Limb (tissue), 2 donors: ENCODE measurements around the gene TMEM163.
"Not testable (repeated sequence)": the region's sequence is repeated elsewhere in the genome, so short reads cannot be mapped to it uniquely, and the experiment has no call there.

Experiments used
- DNase-seq, 2 donors: peaks; one replicate each; pipeline ENCODE4 v3.0.0-alpha.2; 2016; ENCODE audit errors: extremely low spot score in 2 of 2

Gene TMEM163

DNA sequence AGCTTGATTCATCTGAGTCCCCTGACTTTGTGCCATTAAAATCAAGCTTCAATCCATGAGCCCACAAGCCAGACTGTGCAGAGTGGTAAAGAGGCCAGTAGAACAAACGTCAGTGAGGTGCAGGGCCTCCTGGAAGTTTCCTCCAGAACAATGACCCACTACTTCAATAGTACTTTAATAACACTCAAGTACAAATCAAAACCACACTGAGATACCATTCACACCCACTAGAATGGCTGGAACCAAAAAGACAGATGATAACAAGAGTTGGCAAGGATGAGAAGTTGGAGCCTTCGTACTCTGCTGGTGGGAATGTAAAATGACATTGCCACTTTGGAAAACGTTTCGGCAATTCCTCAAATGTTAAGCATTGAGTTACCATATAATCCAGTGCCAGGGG is 181.1 kb downstream of the TMEM163 start:
- DNase-seq: no peak

DNA sequence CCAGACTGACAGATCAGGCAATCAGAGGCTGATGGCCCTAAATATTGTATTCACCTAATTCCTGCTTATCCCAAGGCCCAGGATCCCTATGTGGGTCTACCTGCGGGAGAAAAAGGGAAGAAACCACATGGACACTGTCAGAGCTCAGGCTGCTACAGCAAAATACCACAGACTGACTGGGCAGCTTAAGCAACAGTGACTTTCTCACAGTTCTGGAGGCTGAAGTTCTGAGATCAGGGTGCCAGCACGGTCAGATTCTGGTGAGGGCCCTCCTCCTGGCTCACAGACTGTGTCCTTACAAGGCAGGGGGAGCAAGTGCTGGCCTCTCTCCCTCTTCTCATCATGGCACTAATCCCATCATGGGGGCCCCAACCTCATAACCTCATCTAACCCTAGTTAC is 181.7 kb downstream of the TMEM163 start:
- DNase-seq: no peak

DNA sequence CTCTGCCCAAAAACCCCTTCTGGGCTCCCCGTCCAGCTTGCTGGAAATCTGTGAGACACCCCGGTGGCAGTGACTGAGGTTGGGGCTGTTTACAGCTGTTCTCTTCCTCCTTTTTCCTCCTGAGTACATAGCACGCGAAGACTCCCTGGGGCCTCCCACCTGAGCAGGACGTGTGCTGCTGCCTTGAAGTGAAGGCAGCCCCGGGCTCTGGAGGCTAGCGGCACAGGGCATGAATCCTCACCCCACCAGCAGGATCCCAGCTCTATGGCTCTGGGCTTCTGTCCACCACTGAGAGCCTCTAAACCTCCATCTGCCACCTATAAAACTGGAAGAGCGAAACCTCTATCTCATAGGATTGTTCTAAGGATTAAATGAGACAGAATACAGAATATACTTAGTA is 182.5 kb downstream of the TMEM163 start:
- no peak for DNase-seq

DNA sequence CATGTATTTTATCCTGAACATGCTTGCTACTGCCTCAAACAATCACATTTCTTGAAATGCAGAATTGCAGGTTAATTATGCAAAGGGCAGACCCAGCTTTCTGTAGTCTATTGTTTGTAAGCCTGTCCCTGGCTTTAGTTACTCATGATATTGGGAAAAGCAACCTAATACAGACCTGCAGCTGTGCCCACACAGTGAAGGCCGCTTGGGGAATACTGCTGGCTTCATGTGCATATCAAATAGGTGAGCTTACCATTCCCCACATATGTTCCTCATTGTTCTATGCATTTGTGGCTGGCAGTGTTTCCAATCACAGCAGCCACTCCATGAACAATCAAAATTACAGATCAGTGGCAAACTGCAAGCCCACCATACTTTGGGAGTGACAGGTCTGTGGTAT is 186.3 kb downstream of the TMEM163 start:
- no peak for DNase-seq

DNA sequence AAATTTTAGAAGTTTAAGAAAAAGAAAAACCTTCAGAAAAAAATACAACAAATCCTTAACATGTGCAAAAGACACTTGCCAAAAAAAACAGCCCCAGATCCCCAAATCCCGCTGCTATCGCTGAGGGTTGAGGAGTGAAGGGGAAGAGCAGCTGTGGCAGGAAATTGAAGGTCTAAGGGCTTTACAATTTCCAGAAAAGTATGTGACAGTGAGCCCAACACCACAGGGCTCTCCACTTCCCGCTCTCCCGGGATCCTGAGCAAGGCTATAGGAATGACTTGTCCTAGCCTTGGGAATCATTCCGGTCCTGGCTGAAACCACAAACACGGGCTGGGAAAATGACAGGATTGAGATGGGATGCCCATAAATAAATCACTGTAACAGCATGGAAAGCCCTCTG is 191.4 kb downstream of the TMEM163 start:
- DNase-seq: peak; percentile 35 to 40

DNA sequence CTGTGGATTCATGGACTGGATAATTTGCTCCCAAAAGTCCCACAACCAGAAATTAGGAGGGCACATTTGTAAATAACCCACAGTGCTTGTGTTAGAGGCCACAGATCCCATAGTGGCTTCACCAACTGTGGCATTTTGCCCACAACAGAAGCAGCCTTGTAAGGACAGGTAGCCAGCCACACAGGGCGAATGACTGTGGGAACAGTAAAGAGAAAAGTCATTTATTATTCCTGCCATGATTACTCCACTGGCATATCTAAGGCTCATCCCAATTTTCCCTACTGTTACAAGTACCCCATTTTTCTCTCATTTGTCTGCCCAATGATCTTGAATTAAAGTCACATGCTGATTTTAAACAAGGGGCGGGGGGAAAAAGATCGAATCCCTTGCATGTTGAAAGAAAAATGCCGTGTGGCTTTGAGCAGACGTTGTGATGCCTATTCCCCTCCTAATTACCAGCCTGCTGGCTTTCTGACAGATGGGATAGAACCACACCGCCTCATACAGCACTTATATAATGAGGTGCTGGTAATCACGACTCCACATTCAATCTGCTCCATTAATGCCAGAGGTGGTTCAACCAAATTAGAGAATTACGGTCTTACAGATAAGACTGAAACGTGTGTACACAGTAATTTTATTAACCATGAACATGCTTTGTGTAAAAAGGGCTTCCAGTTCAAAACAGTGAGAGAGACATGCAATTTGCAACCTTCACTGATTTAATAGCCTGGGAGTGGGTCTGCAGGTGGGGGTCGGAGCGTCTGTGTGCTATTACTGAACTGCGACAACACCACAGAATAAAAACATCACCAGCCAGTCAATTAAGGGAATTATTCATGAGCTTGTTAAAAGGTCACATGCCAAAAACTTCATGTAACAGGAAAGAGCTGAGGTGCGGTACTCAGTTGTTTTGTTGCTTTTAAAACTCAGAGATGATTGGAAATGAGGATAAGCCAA is 196.0 kb downstream of the TMEM163 start:
- DNase-seq: no peak

DNA sequence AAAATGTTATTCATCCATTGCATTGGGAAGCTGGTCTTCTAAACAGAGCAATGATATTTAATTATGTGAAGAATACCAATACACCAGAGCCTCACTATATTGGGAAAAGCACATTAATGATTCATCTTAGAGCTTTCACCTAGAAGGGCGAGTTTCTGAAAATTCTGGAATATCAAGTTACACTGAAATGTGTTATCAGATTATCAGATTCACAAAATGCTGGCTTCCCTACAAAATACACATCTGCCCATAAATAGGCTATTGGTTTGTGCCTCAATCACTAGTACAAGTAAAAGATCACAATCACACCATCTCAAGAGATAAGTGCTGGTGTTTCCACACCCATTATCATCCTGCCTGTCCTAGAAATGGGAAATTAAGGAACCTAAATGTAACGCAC is 200.7 kb downstream of the TMEM163 start:
- DNase-seq: no peak

DNA sequence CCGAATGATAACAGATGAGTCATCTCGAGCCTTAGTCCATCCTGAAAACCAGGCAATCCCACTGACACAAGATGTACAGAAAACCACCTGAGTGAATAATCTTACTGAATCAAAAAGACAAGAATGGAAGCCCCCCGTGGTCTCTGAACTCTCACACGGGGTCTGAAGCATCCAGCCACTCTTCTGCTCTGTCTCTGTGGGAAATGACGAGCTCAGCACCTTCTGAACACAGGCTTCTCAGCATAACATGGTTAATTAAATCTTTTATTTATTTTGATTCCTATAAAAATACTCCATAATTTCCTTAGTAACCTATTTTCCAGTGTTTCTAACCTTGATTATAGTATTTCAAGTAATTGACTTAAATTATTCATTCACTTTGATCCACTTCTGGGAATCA is 203.7 kb downstream of the TMEM163 start:
- no peak for DNase-seq

DNA sequence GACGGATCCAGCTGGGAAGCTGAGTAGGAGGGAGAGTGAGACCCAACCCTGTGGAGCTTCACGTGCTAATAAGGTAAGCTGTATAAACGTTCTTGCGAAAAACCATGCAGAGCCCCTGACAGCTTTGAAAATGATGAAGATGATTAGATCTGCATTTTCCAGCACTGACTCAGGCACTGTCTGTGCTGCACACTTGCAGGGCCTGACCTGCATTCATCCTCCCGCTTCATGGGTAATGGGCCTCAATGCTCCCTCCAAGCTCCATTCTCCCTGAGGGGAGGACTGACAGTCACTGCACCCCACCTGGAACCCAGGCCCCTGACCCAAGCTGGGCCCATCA is 205.4 kb downstream of the TMEM163 start:
- DNase-seq: no peak

DNA sequence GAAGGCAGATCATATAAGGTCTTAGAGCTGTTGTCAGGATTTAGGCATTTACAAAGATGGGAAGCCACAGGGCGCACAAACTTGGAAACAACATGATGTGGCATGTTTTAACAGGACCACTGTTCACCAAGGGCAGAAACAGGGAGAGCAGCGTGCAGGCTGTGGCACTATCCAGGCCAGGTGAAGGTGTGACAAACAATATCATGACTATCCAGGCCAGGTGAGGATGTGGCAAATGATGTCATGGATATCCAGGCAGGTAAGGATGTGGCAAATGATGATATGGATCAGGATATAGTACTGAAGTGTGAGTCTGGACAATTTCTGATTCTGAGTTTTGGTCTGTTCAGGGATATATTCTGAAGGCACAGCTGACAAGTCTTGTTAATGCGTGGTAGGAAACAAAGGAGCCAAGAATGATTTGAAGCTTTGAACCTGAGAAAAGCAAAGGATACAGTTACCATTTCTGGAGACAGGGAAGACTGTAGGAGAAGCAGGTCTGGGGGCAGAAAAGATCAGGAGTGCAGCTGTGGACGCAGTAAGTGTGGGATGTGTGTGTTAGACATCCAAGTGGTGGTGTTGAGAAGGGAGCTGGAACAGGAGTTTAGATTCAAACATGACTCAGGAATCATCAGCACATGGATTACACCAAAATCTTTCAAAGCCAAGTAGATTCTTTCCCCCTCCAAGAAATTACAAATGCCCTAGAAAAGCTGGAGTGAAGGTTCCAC is 205.9 kb downstream of the TMEM163 start:
- no peak for DNase-seq

DNA sequence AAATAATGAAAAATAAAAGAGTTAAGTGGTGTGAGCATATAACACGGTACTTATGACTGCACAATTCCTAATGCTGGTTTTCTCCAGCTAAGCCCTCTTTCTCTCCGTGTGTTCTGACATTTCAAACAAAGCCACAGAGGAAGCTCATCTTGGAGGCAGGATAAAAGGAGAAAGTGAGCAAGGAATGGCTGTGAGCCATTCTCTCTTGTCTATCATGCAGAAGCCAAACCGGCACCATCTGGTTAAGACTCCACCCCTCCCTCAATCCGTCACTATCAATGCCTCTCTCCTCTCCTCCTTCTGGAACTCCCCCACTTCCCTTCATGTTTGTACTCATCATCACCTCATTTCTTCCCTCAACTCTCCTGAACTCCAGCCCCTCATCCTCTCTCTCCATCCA is 210.4 kb downstream of the TMEM163 start:
- DNase-seq: no peak

DNA sequence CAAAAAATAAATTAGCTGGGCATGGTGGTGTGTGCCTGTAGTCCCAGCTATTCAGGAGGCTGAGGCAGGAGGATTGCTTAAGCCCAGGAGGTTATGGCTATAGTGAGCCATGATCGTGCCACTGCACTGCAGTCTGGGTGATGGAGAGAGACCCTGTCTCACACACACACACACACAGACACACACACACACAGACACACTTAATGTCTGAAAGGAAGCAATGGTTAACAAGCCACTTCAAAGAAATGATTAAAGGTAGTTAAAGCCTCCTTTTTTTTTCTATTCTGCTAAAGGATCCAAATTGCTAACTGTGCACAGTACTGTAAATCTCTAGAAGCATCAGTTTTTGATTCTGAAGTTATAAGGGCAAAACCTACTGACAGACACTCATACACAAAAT is 211.1 kb downstream of the TMEM163 start:
- no peak for DNase-seq

DNA sequence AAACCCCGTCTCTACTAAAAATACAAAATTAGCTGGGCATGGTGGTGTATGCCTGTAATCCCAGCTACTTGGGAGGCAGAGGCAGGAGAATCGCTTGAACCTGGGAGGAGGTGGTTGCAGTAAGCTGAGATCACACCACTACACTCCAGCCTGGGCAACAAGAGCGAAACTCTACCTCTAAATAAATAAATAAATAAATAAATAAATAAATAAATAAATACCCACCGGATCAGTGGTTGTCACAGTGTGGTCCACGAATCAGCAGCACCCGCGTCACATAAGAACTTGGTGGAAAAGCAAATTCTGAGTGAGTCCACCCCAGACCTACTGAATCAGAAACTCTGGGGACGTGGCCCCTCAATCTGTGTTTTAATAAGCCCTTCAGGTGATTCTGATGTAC is 211.6 kb downstream of the TMEM163 start:
- not testable (repeated sequence) for DNase-seq

DNA sequence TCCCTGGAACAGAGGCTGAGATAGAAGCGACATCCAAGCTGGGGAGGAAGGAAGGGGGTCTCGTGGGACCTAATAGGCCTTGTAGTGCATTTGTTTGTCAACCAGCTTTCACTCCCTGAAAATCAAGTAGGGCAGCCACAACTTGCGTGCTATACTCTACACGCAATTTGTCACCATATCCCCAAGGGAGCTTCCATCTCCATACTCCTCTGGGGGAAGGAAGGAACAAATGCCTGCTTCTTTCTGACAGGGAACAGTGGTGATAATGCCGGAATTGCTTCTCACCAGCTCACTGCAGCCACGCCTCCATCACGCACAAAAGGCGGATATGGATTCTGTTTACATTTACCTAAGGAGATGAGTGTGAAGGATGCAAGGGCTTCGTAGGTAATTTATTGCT is 213.4 kb downstream of the TMEM163 start:
- no peak for DNase-seq

DNA sequence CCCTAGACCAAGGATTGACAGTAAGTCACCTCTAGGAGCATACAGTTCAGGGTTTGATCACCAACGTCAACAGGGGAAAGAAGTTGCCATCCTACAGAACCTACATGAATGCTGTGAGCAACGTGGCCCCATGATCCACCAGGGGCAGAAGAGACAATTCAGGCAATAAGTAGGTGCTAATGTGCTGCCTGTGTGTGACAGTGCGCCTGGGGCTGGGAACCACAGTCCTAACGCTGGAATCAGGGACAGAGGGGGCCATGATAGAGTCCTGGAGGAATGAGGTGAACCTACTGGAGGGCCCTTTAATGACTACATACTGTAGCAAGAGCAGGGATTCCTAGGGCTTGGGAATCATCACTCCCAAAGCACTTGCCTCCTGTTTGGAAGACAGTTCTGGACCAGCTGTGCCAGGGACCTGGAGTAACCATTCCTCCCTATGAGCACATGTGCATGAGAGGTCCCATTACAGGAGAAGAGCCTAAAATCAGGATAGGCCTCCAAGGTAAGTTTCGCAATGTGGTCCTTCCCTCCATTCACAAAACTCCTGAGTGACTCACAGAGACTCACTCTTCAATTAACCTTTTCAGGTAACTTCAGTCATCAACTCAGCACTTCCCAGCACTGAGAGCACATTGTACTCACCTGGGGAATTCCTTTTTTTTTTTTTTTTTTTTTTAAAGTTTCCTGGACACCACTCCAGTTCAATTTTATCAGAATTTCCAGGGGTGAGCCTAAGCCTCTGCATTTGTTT is 214.0 kb downstream of the TMEM163 start:
- DNase-seq: no peak

DNA sequence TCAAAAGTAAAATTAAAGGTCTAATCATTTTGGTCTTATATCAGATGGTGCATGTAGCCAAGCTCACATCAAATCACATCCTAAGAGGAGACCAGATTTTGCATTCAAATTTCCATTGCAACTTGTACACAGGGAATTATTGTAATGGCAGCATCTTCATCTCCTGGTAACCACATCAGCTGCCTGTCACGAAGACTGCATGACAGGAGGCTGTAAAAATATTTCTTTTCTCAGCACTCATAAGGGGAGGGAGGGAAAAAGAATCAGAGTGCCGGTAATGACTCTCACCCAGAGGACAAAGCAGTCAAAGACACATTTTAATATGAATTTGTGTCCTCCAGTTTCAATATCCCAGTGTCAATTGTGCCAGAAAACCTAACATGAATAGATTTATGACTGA is 216.7 kb downstream of the TMEM163 start:
- DNase-seq: no peak

DNA sequence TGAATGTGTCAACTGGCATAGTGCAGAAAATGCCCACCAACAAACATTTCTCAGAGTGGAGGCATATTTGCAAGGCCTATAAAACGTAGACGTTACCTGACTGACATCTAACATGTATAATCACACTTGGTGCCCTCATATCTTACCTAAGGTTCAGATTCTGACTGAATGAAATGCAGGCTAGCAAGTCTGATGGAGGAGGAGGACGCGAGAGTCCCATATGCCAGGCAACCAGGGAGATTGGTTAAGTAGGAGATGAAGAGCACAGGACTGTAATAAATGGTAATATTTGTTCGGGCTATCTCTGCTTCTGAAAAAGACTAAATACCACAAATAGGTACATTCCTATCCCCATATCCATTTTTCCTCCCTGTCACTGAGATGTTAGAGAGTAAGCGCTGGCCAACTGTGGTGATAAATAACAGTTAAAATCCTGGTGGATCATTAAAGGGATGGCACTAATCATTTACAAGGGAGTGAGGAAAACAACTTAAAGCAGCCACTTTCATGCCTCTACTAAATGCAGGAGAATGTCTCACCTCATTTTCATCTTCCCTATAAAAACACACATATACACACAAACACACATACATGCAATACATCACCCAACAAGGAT is 217.2 kb downstream of the TMEM163 start:
- DNase-seq: no peak

DNA sequence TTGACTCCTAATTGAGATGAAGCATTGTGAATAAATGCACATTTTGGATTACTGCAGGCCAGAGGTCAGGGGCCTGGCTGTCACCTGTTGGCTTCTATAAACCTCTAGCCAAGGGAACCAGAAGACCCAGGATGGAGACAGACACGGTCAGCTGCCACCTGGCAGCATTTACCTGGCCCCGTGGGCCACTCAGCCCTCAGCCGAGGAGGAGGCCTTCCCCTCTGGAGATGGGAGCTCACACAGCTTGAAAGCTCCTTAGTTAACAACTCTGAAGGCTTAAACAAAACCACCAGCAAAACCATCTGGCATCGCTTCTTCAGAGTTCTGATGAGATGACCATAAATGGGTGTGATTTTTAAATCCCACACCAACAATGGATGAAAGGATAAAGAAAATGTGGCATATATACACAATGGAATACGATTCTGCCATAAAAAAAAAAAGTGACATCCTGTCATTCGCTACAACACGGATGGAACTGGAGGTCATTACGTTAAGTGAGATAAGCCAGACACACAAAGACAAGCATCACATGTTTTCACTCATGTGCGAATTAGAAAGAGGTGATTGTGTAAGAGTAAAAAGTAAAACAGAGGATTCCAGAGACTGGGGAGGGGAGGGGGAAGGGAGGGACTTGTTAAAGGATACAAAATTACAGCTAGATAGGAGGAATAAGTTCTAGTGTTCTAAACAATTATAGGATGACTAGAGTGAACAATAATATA is 218.4 kb downstream of the TMEM163 start:
- DNase-seq: no peak

DNA sequence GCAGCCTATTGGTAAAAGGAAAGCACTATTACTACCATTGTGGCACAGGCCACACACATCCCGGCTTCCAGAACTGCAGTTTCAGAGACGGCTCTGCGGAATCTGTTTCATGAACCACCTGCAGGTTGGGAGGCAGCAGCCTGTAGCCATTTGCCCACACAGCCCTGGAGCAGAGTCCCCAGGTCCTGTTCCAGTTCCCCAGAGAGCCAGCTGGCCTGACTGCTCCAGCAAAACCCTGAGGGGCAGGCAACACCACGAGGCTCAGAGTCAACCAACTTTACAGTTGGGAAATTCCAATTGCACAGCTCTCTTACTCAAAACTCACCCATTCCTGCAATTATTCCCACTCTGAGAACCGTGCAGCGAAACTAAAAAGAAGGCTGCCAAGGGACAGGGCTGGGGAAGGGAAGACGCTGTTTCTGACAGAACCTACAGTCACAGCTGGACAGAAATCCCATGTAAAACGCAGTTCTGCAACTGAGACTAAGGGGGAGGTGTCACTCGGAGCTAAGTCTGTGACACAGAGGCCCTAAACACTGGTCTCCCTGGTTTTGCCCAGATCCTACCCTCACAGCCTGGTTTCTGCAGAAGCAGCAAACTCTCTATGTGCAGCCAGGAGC is 219.4 kb downstream of the TMEM163 start:
- DNase-seq: no peak

DNA sequence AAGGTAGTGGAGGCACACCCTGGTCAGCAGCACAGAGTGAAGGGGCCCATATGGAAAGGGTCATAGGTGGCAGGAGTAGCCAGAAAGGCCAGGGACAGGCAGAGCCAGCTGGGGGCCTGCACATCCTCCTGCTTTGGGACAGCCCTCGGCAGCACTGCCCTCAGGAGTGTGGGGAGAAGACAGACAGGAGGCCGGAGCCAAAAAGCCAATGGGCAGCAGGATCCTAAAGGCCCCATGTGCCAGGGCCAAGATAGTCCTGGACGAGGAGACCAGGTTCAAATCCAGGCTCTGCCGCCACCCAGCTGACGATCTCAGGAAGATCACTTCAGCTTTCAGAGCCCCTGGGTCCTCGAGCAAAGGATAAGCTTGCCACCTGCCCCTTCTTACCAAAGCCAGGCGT is 220.1 kb downstream of the TMEM163 start:
- no peak for DNase-seq

DNA sequence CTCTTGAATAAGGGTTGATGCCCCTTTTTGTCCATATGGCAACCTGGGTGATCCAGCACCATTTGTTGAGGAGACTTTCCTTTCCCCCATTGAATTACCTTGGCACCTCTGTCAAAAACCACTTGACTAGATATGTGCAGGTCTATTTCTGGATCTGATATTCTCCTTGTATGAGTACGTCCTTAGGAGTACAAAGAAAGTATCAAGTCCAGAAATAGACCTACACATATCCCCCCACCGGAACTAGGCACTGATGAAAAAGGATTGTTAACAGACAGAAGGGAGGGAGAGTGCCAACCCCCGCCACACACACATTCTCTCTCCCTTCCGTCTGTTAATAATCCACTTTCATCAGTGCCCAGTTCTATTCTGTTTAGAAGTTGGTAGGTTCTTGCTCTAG is 225.0 kb downstream of the TMEM163 start:
- DNase-seq: no peak
